Esophagus squamous epithelium (tissue), 4 donors: ENCODE measurements around the gene RNASE8.

Source experiments
- CTCF ChIP-seq, 6 experiments: fragments of 450-650 bp in 4 of 6; fragments of 200-600 bp in 2 of 6; sonication (generic) in 2 of 6; IDR thresholded peaks; one replicate each; pipeline ENCODE4 v1.5.1; 2016 to 2019; ENCODE audit warnings: antibody characterized with exemption in 6 of 6, mild to moderate bottlenecking in 4 of 6, moderate library complexity in 4 of 6
- POLR2A ChIP-seq, 4 donors: fragments of 450-650 bp; IDR thresholded peaks; one replicate each; pipeline ENCODE4 v1.6.1; 2017; ENCODE audit warnings: antibody characterized with exemption in 4 of 4, mild to moderate bottlenecking in 4 of 4, moderate library complexity in 3 of 4

GRCh38 chr14:21098892-21099595 is 41.4 kb downstream of the RNASE8 start:
- no peak for TF ChIP-seq CTCF (IDR thresholded peaks at IDR 0.05)
- no peak for TF ChIP-seq POLR2A (IDR thresholded peaks at IDR 0.05)
